GM19099 (cell line): Measurements from ENCODE around the gene ANKRD62.

Experiments used
- POLR2A ChIP-seq: IDR thresholded peaks from 3 replicates; pipeline ENCODE4 v1.6.1; 2011; ENCODE audit warnings: low read depth; ENCODE audit not compliant: insufficient read length; ENCODE audit errors: extremely low read depth

ANKRD62 gene

GRCh38 chr18:12121175-12122042 lies 27.8 kb downstream of the ANKRD62 start:
- no peak for TF ChIP-seq POLR2A

- TF ChIP-seq POLR2A, result no peak
Observed at GRCh38 chr18:12154361-12154760, 60.7 kb downstream of the ANKRD62 start.

- TF ChIP-seq POLR2A, result no peak
Observed at GRCh38 chr18:12155996-12156395, 62.4 kb downstream of the ANKRD62 start.

- no peak for TF ChIP-seq POLR2A
Observed at GRCh38 chr18:12159446-12159845, 65.8 kb downstream of the ANKRD62 start.

GRCh38 chr18:12162786-12163185 lies 69.1 kb downstream of the ANKRD62 start:
- no peak for TF ChIP-seq POLR2A

GRCh38 chr18:12165038-12165768 lies 71.6 kb downstream of the ANKRD62 start:
- TF ChIP-seq POLR2A, result no peak
